ENCODE results near the gene GIPR. TPM values are rescaled to one million over a fixed set of nuclear protein-coding genes. Genes with fewer than 3 reads are reported as not detected.
A peak's percentile ranks its signal among the peaks of the same experiment; 100 is the strongest.

Gene GIPR
- total RNA-seq, 1 experiment from 2014 or later, result not detected

DNA sequence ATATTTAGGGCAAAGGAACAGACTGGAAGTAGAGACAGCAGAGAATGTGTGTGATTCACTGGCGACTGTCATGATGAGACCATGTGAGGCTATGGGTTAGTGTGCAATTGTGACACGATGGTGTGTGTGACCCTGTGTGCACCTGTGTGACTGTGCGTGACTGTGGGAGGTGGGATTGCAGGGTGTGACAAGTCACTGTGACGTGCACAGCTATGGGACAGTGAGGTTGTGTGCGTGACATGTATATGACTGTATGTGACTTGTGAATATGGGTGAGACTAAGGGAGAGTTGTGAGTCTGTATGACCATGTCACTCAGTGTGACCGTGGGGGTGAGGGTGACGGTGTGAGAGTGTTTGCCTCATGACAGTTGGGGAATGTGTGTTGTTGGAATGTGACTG, 3.4 kb upstream of the GIPR start:
- POLR2A ChIA-PET, result no interaction called here
- Mint-ChIP-seq H3K36me3 (ENCODE audit: insufficient read depth, unreplicated experiment) (peaks cover 5% of the 10 kb centered on the region), H3K4me3 (ENCODE audit: unreplicated experiment) (no peak overlapping the region), H3K9me3 (ENCODE audit: unreplicated experiment) (no peaks in the 10 kb centered on the region), H3K27me3 (ENCODE audit: insufficient read depth, unreplicated experiment) (peaks cover 44% of the 10 kb centered on the region), H3K27ac (ENCODE audit: low read depth, unreplicated experiment) (no peak overlapping the region), H3K4me1 (ENCODE audit: insufficient read depth, unreplicated experiment) (peaks cover 22% of the 10 kb centered on the region)
- CTCF ChIA-PET, result interaction anchor here (0.5 to 1.5 kb wide), 3 partner anchors 22 to 23 kb away, joined by 4 to 6 read pairs (median 4); no protein-coding TSS in a partner anchor
- no peak for DNase-seq (ENCODE audit: unreplicated experiment)
- no TSS peak for BruUV-seq (replicated peaks)
- intact Hi-C loops (cut with micrococcal nuclease), result no loop called here
- TF ChIP-seq CTCF (IDR thresholded peaks at IDR 0.05; ENCODE audit: unreplicated experiment), result no peak

- BruUV-seq (replicated peaks), result no TSS peak
- ChIA-PET POLR2A (interaction anchor here (0.6 to 1.8 kb wide), 7 partner anchors 7 to 778 kb away, joined by 3 to 6 read pairs (median 4); partner anchors contain the start of genes QPCTL and SNRPD2), CTCF (interaction anchor here (1.0 kb wide), 1 partner anchor 49 kb away, joined by 5 read pairs; no protein-coding TSS in a partner anchor)
- Mint-ChIP-seq H3K4me3 (ENCODE audit: unreplicated experiment) (peak overlapping the region; percentile 68), H3K4me1 (ENCODE audit: insufficient read depth, unreplicated experiment) (peaks cover 28% of the 10 kb centered on the region), H3K9me3 (ENCODE audit: unreplicated experiment) (no peaks in the 10 kb centered on the region), H3K27me3 (ENCODE audit: insufficient read depth, unreplicated experiment) (peaks cover 19% of the 10 kb centered on the region), H3K36me3 (ENCODE audit: insufficient read depth, unreplicated experiment) (peaks cover 5% of the 10 kb centered on the region), H3K27ac (ENCODE audit: low read depth, unreplicated experiment) (peak overlapping the region; percentile 57)
- TF ChIP-seq CTCF (IDR thresholded peaks at IDR 0.05; ENCODE audit: unreplicated experiment), result no peak
- DNase-seq (ENCODE audit: unreplicated experiment), result no peak
- intact Hi-C loops (cut with micrococcal nuclease), result no loop called here
These were observed 386 bp downstream of the GIPR start for GRCh38 chr19:45668342-45668871.

DNA sequence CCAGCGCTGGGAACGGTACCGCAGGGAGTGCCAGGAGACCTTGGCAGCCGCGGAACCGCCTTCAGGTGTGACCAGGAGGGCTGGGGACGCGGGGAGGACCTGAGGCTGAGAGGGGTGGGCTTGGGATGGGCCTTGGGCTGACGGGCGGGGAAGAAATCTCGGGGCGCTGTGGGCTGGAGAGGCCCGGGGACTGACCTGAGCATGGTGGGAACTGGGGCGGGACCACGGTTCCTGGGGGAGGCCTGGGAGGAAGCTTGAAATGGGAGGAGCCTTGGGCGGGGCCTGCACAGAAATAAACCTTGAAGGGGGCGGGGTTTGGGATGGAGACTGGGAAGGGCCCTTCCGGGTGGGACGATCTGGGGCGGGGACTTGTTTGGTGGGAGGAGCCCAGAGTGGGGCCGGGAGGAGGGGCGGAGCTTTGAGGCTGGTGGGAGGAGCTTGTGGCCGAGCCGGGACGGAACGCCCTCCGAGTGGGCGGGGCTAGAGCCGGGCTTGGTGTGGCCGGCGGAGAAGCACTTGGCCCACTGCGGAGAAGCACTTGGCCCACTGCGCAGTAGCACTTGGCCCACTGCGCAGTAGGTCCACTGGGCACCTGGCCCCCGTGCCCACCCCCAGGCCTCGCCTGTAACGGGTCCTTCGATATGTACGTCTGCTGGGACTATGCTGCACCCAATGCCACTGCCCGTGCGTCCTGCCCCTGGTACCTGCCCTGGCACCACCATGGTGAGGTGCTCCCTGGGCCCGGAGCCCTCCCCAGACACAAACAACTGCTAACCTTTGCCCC, 2.8 kb downstream of the GIPR start:
- Mint-ChIP-seq H3K9me3 (ENCODE audit: unreplicated experiment) (no peaks in the 10 kb centered on the region), H3K4me1 (ENCODE audit: insufficient read depth, unreplicated experiment) (peaks cover 28% of the 10 kb centered on the region), H3K36me3 (ENCODE audit: insufficient read depth, unreplicated experiment) (peaks cover 5% of the 10 kb centered on the region), H3K27me3 (ENCODE audit: insufficient read depth, unreplicated experiment) (peaks cover 19% of the 10 kb centered on the region), H3K4me3 (ENCODE audit: unreplicated experiment) (no peak overlapping the region), H3K27ac (ENCODE audit: low read depth, unreplicated experiment) (no peak overlapping the region)
- BruUV-seq (replicated peaks), result no TSS peak
- ChIA-PET POLR2A (interaction anchor here (0.5 kb wide), 1 partner anchor 155 kb away, joined by 3 read pairs; no protein-coding TSS in a partner anchor), CTCF (interaction anchor here (1.1 kb wide), 1 partner anchor 29 kb away, joined by 3 read pairs; no protein-coding TSS in a partner anchor)
- intact Hi-C loops (cut with micrococcal nuclease), result no loop called here
- DNase-seq (ENCODE audit: unreplicated experiment), result peak; percentile 49
- no peak for TF ChIP-seq CTCF (IDR thresholded peaks at IDR 0.05; ENCODE audit: unreplicated experiment)

- H3K36me3 Mint-ChIP-seq (ENCODE audit: insufficient read depth, unreplicated experiment), result no peaks in the 10 kb centered on the region
- no peak overlapping the region for H3K4me3 Mint-ChIP-seq (ENCODE audit: unreplicated experiment)
- peaks cover 6% of the 10 kb centered on the region for H3K4me1 Mint-ChIP-seq (ENCODE audit: insufficient read depth, unreplicated experiment)
- ChIA-PET CTCF (interaction anchor here (1.8 kb wide), 1 partner anchor 19 kb away, joined by 8 read pairs; no protein-coding TSS in a partner anchor), POLR2A (interaction anchor here (1.5 kb wide), 1 partner anchor 17 kb away, joined by 4 read pairs; the partner anchor contains the start of gene SNRPD2)
- no TSS peak for BruUV-seq (replicated peaks)
- no peak for TF ChIP-seq CTCF (IDR thresholded peaks at IDR 0.05; ENCODE audit: unreplicated experiment)
- H3K9me3 Mint-ChIP-seq (ENCODE audit: unreplicated experiment), result no peaks in the 10 kb centered on the region
- no peak for DNase-seq (ENCODE audit: unreplicated experiment)
- intact Hi-C loops (cut with micrococcal nuclease), result no loop called here
- H3K27me3 Mint-ChIP-seq (ENCODE audit: insufficient read depth, unreplicated experiment), result no peaks in the 10 kb centered on the region
- H3K27ac Mint-ChIP-seq (ENCODE audit: low read depth, unreplicated experiment), result no peak overlapping the region
These were observed 6.9 kb downstream of the GIPR start for GRCh38 chr19:45674946-45675345.
